ENCODE results near the gene OXER1. TPM values are rescaled to one million over a fixed set of nuclear protein-coding genes. Genes with fewer than 3 reads are reported as not detected.

Gene OXER1, protein sequence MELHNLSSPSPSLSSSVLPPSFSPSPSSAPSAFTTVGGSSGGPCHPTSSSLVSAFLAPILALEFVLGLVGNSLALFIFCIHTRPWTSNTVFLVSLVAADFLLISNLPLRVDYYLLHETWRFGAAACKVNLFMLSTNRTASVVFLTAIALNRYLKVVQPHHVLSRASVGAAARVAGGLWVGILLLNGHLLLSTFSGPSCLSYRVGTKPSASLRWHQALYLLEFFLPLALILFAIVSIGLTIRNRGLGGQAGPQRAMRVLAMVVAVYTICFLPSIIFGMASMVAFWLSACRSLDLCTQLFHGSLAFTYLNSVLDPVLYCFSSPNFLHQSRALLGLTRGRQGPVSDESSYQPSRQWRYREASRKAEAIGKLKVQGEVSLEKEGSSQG
- total RNA-seq: 1.9 and 2.1 TPM in 2 replicates

- Mint-ChIP-seq H3K27ac (no peak within 1 kb of the TSS), H3K36me3 (ENCODE audit: low read depth) (no peaks in the 10 kb centered on the region), H3K9me3 (no peaks in the 10 kb centered on the region), H3K27me3 (no peaks in the 10 kb centered on the region), H3K4me1 (no peaks in the 10 kb centered on the region), H3K4me3 (no peak within 1 kb of the TSS)
- DNase-seq (no peak), ATAC-seq (ENCODE audit: low read depth) (no peak)
- POLR2A ChIA-PET: no interaction called here
- TF ChIP-seq CTCF (IDR thresholded peaks at IDR 0.05): no peak
- intact Hi-C loops (cut with micrococcal nuclease): no loop called here
- CTCF ChIA-PET: no interaction called here
Measured at GRCh38 chr2:42764096-42764495, at the start of gene OXER1. Gene OXER1 (minus strand): TSS chr2:42764135. CDS start chr2:42764062, 73 bp downstream.

DNA sequence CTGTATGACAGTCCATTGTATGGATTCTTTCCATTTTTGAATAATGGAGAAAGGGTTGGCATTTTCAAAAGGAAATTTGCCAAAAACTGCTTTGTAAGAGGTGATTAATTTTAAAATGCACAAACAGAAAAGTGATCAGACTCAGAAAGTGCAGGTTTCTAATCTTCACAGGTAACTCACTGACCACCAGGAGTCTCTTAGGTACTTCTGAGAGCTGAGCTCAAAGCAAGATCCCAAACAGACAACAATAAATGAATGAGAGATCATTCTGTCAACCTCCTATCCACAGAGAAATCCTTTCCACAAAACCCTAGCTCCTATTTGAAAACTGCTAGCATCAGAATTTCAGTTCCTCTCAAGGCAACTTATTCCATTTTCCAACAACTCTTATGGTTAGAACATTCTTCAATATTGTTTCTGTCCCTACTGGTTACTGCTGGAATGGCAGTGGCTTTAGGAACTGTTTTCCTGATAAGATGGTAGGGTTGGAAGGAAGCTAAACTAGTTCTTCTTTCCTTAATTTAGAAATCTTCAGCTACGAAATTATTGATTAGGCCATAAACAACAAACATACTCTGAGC lies 49.1 kb upstream of the OXER1 start:
- DNase-seq (no peak), ATAC-seq (ENCODE audit: low read depth) (no peak)
- intact Hi-C loops (cut with micrococcal nuclease): loop anchor here (5.0 kb wide), 2 partner anchors 151 to 971 kb away; no protein-coding TSS in a partner anchor
- POLR2A ChIA-PET: interaction anchor here (0.6 to 1.1 kb wide), 3 partner anchors 21 to 213 kb away, joined by 4 to 6 read pairs (median 5); no protein-coding TSS in a partner anchor
- no peak overlapping the region for H3K27ac Mint-ChIP-seq
- peaks cover 26% of the 10 kb centered on the region for H3K4me1 Mint-ChIP-seq
- H3K27me3 Mint-ChIP-seq: no peaks in the 10 kb centered on the region
- no peak for TF ChIP-seq CTCF (IDR thresholded peaks at IDR 0.05)
- CTCF ChIA-PET: interaction anchor here (3.7 kb wide), 1 partner anchor 16 kb away, joined by 18 read pairs; no protein-coding TSS in a partner anchor
- peak overlapping the region; percentile 62 for H3K4me3 Mint-ChIP-seq
- H3K36me3 Mint-ChIP-seq (ENCODE audit: low read depth): peaks cover 6% of the 10 kb centered on the region
- H3K9me3 Mint-ChIP-seq: no peaks in the 10 kb centered on the region

DNA sequence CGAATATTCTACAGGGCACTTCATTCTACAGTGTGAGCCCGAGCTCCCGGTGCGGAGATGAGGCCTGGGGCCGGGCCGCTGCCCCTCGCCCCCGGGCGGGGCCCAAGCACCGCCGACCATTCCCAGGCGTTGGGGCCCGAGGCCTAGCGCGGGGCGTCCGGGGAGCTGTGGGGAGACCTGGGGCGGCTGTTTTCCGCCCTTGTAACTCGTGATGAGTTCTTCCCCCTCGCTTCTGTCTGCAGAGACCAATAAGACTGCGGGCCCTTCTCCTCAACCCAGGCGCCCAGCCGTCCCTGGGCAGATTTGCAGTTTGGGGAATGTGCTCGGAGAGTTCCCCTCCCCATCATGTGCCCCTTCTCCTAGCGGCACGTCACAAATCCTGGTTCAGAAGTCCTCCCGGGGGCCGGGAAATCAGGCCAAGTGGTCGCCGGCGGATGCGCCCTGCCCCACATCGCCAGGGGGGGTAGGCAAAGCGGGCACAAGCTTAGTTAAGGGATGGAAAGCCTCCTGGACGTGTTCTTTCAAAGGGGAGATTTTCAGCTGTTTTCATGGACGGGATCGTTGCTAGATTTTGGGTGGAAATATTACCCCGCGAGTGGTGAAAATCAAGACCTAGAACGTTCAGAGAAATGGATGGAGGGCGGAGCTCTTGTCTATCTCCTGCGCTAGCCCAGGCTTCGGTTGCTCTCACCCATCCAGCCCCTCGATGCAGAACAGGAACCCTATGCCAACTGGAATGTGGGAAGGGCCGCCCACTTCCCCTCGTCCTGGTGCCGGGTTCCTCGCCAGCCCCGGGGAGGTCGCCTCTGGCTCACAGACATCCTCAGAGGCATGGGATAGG lies 47.3 kb upstream of the OXER1 start:
- Mint-ChIP-seq H3K27me3 (no peaks in the 10 kb centered on the region), H3K4me3 (peak overlapping the region; percentile 94), H3K9me3 (no peaks in the 10 kb centered on the region), H3K27ac (peak overlapping the region; percentile 99), H3K36me3 (ENCODE audit: low read depth) (peaks cover 6% of the 10 kb centered on the region), H3K4me1 (peaks cover 26% of the 10 kb centered on the region)
- ChIA-PET POLR2A (interaction anchor here (0.5 to 4.2 kb wide), 27 partner anchors 8 to 1551 kb away, joined by 3 to 146 read pairs (median 4); partner anchors contain the start of genes CAMKMT, HAAO, PREPL and THADA), CTCF (interaction anchor here (1.0 to 2.1 kb wide), 7 partner anchors 14 to 148 kb away, joined by 3 to 11 read pairs (median 4); partner anchors contain the start of gene HAAO)
- intact Hi-C loops (cut with micrococcal nuclease): loop anchor here (1.0 to 5.0 kb wide), 10 partner anchors 16 to 969 kb away; partner anchors contain the start of genes COX7A2L, HAAO, THADA and ZFP36L2
- TF ChIP-seq CTCF (IDR thresholded peaks at IDR 0.05): no peak
- ATAC-seq (ENCODE audit: low read depth) (peak; percentile 7), DNase-seq (no peak)

DNA sequence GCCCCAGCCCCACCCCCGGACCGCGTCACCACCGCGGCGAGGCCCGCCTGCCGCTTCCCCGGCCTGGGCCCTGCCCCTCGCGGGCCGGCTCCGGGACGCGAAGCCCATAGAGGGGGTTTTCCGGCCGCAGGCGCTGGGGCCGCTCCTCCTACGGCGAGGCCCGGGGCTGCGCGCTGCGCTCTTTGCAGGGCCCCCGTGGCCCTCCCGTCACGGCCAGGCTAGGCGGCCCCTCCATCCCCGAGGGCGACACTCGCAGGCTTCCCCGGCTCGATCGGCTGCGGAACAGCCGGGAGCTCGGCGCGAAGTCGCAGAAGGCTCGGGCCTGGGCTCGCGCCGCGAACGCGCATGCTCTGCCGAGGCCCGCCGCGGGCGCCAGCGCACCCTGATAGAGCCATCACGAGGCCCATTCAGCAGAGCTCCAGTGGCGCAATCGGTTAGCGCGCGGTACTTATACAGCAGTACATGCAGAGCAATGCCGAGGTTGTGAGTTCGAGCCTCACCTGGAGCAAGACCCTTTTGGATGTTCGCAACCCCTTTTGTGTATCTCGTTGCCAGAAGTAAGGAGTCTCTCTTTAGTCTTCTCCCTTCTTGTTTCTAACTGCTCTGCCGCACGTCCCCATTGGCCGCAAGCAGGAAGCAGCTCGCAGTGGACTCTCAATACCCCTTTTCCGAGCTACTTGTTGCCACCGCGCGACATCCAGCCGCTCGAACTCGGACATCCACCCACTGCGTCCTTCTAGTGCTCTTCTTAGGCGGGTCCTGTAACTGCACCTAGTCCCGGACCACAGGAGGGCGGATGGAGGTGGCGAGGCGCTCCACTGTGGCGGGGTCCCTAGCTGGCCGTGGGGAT lies 46.4 kb upstream of the OXER1 start:
- Mint-ChIP-seq H3K36me3 (ENCODE audit: low read depth) (peaks cover 6% of the 10 kb centered on the region), H3K9me3 (no peaks in the 10 kb centered on the region), H3K27ac (peak overlapping the region; percentile 99), H3K4me3 (peak overlapping the region; percentile 94), H3K27me3 (no peaks in the 10 kb centered on the region), H3K4me1 (peaks cover 26% of the 10 kb centered on the region)
- peak; percentile 79 for ATAC-seq (ENCODE audit: low read depth)
- ChIA-PET CTCF (interaction anchor here (1.0 to 2.1 kb wide), 8 partner anchors 13 to 767 kb away, joined by 3 to 11 read pairs (median 4); partner anchors contain the start of gene HAAO), POLR2A (interaction anchor here (0.5 to 4.2 kb wide), 29 partner anchors 9 to 1551 kb away, joined by 3 to 146 read pairs (median 4); partner anchors contain the start of genes CAMKMT, HAAO, PREPL and THADA)
- DNase-seq: peak; percentile 96
- TF ChIP-seq CTCF (IDR thresholded peaks at IDR 0.05): no peak
- intact Hi-C loops (cut with micrococcal nuclease): loop anchor here (1.0 to 5.0 kb wide), 9 partner anchors 17 to 968 kb away; partner anchors contain the start of genes COX7A2L, HAAO, THADA and ZFP36L2
